HG03095 (cell line): Measurements from ENCODE around the gene RFLNA.
"Not testable (repeated sequence)": the region's sequence is repeated elsewhere in the genome, so short reads cannot be mapped to it uniquely, and the experiment has no call there.

ENCODE experiments used
- ATAC-seq: cut with Tn5 transposase; IDR thresholded peaks from one replicate; pipeline ENCODE4 v1.9.1; 2021; ENCODE audit warnings: moderate library complexity; ENCODE audit not compliant: unreplicated experiment

The RFLNA gene

DNA sequence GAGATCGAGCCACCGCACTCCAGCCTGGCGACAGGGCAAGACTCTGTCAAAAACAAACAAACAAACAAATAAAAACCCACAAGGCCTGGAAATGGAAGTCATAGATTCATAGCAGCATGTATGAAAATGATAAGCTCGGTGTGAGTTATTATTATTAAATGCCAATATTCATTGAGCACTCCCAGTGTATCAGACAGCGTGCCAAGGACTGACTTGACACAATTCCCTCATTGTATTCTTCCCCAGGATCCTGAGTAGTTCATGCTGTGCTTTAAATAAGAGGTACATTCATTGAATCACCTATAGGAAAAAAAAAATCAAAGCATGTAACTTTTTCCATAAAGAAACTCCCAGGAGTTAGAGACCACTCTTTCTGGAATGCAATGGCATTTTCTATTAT lies 12.6 kb upstream of the RFLNA start:
- ATAC-seq = no peak

- ATAC-seq = no peak
These were observed 11.6 kb upstream of the RFLNA start for GRCh38 chr12:124283326-124283725.

DNA sequence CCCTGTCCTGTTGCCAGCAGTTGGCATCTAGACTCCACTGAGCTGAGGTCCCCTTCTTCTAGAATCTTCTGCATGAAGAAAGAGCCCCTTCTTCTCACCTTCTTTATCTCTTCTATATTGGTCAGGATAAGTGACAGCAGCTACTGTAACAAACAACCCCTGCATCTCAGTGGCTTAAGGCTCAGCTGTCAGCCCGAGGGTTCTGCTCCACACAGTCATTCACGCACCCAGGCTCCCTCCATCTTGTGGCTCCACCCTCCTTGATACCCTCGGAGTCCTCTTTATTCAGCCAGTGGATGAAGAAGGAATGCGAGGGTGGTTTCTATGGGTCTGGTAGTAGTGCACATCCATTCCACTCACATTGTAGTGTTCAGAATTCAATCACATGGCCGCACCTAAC lies 10.5 kb upstream of the RFLNA start:
- no peak for ATAC-seq

GRCh38 chr12:124286414-124286813 lies 8.5 kb upstream of the RFLNA start:
- no peak for ATAC-seq

DNA sequence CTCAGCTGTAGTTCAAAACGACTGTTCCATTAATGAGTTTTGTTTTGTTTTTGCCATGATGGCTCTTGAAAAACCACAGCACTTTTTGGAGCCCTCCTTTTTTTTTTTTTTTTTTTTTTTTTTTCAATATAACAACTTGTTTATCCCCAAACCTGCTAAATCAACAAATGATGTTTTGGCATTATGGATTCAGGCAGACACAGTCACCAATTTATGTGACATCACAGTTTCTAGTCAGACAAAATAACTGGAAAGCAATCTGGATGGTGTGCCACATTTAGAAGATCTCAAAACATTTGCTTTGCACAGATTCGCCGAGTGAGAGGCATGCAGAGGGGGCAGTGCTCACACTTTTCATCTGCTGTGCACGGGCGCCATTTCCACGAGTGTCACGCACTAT lies 7.9 kb upstream of the RFLNA start:
- no peak for ATAC-seq

- ATAC-seq = no peak
These were observed 5.0 kb upstream of the RFLNA start for GRCh38 chr12:124289634-124290600.

- ATAC-seq = no peak
These were observed 2.5 kb upstream of the RFLNA start for GRCh38 chr12:124292385-124292784.

DNA sequence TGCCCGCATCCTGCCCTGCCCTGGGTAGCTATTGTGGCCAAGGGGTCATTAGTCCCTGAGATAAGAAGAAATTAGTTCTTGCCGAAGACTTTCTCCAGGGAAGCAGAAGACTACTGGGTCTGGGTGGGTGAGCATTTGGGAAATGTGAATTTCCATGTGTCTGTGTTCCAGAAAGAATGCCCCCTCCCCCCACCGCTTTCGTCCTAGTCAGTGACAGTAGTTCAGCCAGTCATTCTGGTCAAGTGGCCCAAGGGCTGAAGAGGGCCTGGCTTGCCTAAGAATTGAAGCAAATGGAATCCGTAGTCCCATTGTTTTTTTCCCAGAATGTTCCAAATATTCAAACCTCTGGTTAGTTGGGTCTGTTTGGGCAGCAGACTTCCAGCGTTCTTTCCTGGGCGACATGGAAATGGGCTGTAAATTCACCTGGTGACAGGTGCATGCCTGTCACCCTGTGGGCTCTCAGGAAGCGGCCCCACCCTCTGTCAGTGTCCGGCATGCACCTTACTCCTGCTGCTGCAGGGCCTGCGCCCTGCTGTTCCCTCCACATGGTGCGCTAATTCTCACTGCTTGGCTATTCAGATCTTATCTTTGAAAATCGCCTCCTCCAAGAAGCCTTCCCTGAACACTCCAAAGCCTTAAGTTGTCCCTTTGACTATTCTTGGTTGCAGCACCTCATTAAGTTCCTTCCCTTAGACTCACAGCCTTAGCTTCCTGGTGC lies 1.4 kb upstream of the RFLNA start:
- no peak for ATAC-seq

GRCh38 chr12:124295431-124296058 lies 652 bp downstream of the RFLNA start:
- no peak for ATAC-seq

- ATAC-seq = no peak
These were observed 1.5 kb downstream of the RFLNA start for GRCh38 chr12:124296295-124296915.

GRCh38 chr12:124296916-124297351 lies 2.0 kb downstream of the RFLNA start:
- no peak for ATAC-seq

GRCh38 chr12:124297389-124297788 lies 2.5 kb downstream of the RFLNA start:
- ATAC-seq = no peak

DNA sequence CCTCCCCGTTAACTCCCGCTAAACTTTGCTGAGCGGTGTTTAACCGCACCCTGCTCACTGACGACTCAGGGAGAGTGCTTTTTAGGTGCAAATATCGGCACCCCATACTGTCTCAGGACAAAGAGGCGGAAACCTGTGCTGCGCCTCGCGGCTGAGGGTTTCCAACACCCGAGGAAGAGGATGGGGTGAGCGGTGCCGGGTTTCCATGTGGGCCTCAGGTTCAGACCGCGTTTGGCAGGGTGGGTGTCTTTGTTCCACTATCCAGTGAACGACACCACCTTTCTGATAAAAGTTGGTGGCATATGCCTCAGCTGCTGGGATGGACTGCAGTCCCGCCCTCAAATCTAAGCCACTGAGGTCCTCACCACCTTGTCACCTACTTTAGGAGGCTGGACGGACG lies 3.0 kb downstream of the RFLNA start:
- no peak for ATAC-seq

DNA sequence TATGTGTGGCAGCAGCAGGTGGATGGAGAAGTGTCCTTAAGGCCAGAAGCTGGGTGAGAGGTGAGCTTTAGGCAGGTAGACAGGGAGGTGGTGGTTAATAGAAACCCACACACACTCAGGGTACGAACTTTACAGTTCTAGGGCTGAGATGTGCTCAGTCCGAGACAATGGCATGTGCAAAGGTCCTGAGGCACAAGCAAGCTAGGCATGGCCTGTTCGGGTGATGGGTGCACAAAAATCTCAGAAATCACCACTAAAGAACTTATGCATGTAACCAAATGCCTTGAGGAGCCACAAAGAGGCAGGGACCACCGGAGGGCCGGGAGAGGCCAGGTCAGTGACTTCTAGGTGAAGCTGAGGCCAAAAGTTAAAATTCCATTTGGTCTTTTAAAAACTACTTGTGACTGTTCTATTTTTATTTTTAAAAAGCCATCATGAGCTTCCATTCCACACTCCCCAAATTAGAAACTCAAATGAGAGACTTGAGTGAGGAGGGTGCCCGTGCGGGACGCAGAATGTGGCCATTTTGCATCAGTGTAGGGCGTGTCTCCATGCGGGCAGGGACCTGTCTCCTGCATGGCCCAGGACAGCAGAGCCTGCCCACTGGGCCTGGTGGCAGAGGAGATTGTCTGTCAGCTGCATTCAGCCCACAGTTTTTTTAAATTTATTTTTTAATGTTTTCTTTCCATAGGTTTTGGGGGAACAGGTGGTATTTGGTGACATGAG lies 4.0 kb downstream of the RFLNA start:
- ATAC-seq = no peak

GRCh38 chr12:124299628-124300388 lies 4.9 kb downstream of the RFLNA start:
- ATAC-seq = no peak

DNA sequence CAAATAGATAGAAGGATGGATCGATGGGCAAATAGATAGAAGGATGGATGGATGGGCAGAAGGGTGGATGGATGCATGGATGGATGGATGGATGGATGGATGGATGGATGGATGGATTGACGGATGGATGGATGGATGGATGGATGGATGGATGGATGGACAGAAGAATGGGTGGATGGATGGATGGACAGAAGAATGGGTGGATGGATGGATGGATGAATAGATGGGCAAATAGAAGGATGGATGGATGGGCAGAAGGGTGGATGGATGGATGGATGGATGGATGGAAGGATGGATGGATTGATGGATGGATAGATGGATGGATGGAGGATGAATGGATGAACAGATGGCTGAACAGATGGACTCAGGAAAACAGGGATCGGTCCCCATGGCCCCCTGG lies 5.8 kb downstream of the RFLNA start:
- not testable (repeated sequence) for ATAC-seq

DNA sequence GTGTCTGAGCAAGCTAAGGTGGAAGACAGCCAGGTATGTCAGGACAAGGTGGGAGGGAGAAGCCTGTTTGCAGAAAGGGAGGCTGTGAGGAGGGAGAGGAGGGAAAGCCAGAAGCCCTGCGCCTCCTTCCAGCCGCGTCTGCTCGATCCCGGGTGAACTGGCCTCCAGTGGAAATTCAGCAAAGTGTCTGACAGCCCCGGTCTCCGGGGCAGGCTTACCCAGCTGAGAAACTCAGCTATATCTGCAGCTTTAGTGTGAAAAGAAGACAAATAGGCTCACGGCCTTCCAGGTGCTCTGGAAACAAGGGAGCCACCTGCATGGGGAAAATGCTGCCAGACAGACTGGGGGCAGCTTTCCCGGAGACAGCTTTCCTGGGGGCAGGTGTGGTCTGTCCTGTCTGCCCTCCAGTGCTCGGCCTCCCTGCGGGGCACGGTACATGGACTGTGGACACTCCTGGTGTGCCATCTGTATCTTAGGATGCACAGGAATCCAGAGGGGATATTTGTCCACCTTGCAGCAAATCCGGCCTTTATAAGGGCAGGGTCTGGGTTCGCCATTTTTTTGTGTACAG lies 6.3 kb downstream of the RFLNA start:
- no peak for ATAC-seq

DNA sequence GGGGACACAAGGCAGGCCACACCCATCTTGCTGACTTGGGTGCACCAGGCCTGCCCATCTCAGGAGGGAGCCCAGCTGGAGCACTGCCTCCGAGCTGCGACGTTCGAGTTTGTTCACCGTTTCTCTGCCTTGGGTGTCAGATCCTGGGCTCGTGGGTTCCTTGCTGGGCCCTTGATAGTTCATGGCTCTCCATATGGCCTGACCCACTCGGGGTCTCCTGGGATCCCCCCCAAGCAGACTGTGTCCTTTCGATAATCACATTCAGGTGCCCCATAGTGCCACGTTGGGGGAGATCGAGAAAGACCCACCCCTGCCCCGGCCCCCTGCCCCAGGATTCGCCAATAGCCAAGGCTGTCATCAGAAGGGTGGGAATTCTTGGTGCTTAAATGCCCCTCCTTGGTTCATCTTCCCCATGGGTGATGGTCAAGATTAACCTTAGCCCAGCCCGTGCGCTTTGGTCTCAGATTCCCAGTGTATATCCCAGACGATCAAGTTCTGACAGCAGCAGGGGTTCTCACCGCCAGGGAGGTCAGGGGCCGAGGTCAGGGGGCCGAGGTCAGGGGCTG lies 7.4 kb downstream of the RFLNA start:
- no peak for ATAC-seq
